H9 (cell line): Measurements from ENCODE around the gene VDAC1. TPM values are rescaled to one million over a fixed set of nuclear protein-coding genes. Genes with fewer than 3 reads are reported as not detected.

Experiments
- DNase-seq: peaks from one replicate; pipeline ENCODE4 v3.0.0-alpha.2; 2017
- H2AFZ ChIP-seq: one replicate; pipeline ENCODE4 v1.6.1; 2013; ENCODE audit warnings: mild to moderate bottlenecking, low read length, control low read depth, moderate library complexity
- H2AK5ac ChIP-seq: 2 replicates; pipeline ENCODE4 v1.6.1; 2013; ENCODE audit warnings: low read length, control low read depth, mixed read lengths; ENCODE audit not compliant: insufficient read length
- H2BK120ac ChIP-seq: one replicate; pipeline ENCODE4 v1.6.1; 2013; ENCODE audit warnings: low read depth, mild to moderate bottlenecking, low read length, control low read depth, inconsistent platforms; ENCODE audit not compliant: poor library complexity, severe bottlenecking
- H2BK12ac ChIP-seq: 2 replicates; pipeline ENCODE4 v1.6.1; 2013; ENCODE audit warnings: low read length, control low read depth, mixed read lengths, low read depth; ENCODE audit not compliant: insufficient read length
- H2BK15ac ChIP-seq: 2 replicates; pipeline ENCODE4 v1.6.1; 2013; ENCODE audit warnings: low read depth, low read length, control low read depth
- H2BK20ac ChIP-seq: one replicate; pipeline ENCODE4 v1.6.1; 2013; ENCODE audit warnings: low read depth, mild to moderate bottlenecking, low read length, control low read depth, inconsistent platforms; ENCODE audit not compliant: poor library complexity, severe bottlenecking
- H2BK5ac ChIP-seq: 2 replicates; pipeline ENCODE4 v1.6.1; 2013; ENCODE audit warnings: low read length, control low read depth, mixed read lengths; ENCODE audit not compliant: insufficient read length
- H3K14ac ChIP-seq: 2 replicates; pipeline ENCODE4 v1.6.1; 2013; ENCODE audit warnings: low read length, control low read depth; ENCODE audit not compliant: insufficient read depth
- H3K18ac ChIP-seq: 2 replicates; pipeline ENCODE4 v1.6.1; 2013; ENCODE audit warnings: low read depth, mild to moderate bottlenecking, mixed read lengths, low read length, control low read depth; ENCODE audit not compliant: insufficient read length
- H3K23ac ChIP-seq: 2 replicates; pipeline ENCODE4 v1.6.1; 2013; ENCODE audit warnings: low read length, control low read depth, mixed read lengths, low read depth; ENCODE audit not compliant: insufficient read length
- H3K23me2 ChIP-seq: 2 replicates; pipeline ENCODE4 v1.6.1; 2013; ENCODE audit warnings: low read depth, mild to moderate bottlenecking, mixed read lengths, low read length, control low read depth; ENCODE audit not compliant: insufficient read length, poor library complexity, severe bottlenecking
- H3K27ac ChIP-seq: 2 replicates; pipeline ENCODE4 v1.5.1; 2013; ENCODE audit warnings: low read length, control low read depth, mixed read lengths, low read depth; ENCODE audit not compliant: insufficient read length
- H3K27me3 ChIP-seq: 2 replicates; pipeline ENCODE4 v1.6.1; 2013; ENCODE audit warnings: low read length, control low read depth, inconsistent platforms; ENCODE audit not compliant: insufficient read depth
- H3K4ac ChIP-seq: 2 replicates; pipeline ENCODE4 v1.6.1; 2013; ENCODE audit warnings: low read depth, mild to moderate bottlenecking, control low read depth, inconsistent platforms, low read length, moderate library complexity
- H3K4me1 ChIP-seq: 2 replicates; pipeline ENCODE4 v1.6.1; 2013; ENCODE audit warnings: low read length, control low read depth, inconsistent platforms; ENCODE audit not compliant: insufficient read depth
- H3K4me2 ChIP-seq: 2 replicates; pipeline ENCODE4 v1.6.1; 2013; ENCODE audit warnings: low read length, control low read depth, mixed read lengths; ENCODE audit not compliant: insufficient read length, insufficient read depth
- H3K56ac ChIP-seq: 2 replicates; pipeline ENCODE4 v1.6.1; 2013; ENCODE audit warnings: low read depth, mild to moderate bottlenecking, mixed read lengths, low read length, control low read depth; ENCODE audit not compliant: insufficient read length
- H3K79me1 ChIP-seq: 2 replicates; pipeline ENCODE4 v1.6.1; 2013; ENCODE audit warnings: low read depth, mild to moderate bottlenecking, moderate library complexity, low read length, control low read depth, inconsistent platforms; ENCODE audit not compliant: insufficient read depth, poor library complexity, severe bottlenecking
- H3K79me2 ChIP-seq: 2 replicates; pipeline ENCODE4 v1.6.1; 2013; ENCODE audit warnings: low read length, control low read depth, inconsistent platforms; ENCODE audit not compliant: insufficient read depth
- H3K9ac ChIP-seq: 2 replicates; pipeline ENCODE4 v1.6.1; 2013; ENCODE audit warnings: low read length, control low read depth, mixed read lengths; ENCODE audit not compliant: insufficient read length; ENCODE audit errors: extremely low read depth
- H3K9me3 ChIP-seq: one replicate; pipeline ENCODE4 v1.6.1; 2013; ENCODE audit warnings: low read depth, low read length, inconsistent platforms; ENCODE audit not compliant: control insufficient read depth
- H3T11ph ChIP-seq: one replicate; pipeline ENCODE4 v1.6.1; 2013; ENCODE audit warnings: mild to moderate bottlenecking, low read length, control low read depth, inconsistent platforms
- H4K20me1 ChIP-seq: one replicate; pipeline ENCODE4 v1.6.1; 2013; ENCODE audit not compliant: control insufficient read depth, insufficient read length, insufficient read depth
- H4K5ac ChIP-seq: 2 replicates; pipeline ENCODE4 v1.6.1; 2013; ENCODE audit warnings: low read depth, mild to moderate bottlenecking, mixed read lengths, low read length, control low read depth; ENCODE audit not compliant: insufficient read length
- H4K8ac ChIP-seq: replicated peaks from 2 replicates; pipeline ENCODE4 v1.6.1; 2013; ENCODE audit warnings: low read length, control low read depth, mixed read lengths, low read depth; ENCODE audit not compliant: insufficient read length
- H4K91ac ChIP-seq: 2 replicates; pipeline ENCODE4 v1.6.1; 2013; ENCODE audit warnings: low read depth, mild to moderate bottlenecking, moderate library complexity, mixed read lengths, low read length, control low read depth; ENCODE audit not compliant: insufficient read length
- H3K27ac Mint-ChIP-seq, 3 experiments: 2 replicates in 2 of 3; 3 replicates in 1 of 3; pipeline ENCODE4 v1.8.0; 2020 to 2021; ENCODE audit warnings: mixed read lengths in 3 of 3, mild to moderate bottlenecking in 1 of 3, moderate library complexity in 1 of 3
- H3K27me3 Mint-ChIP-seq: 2 replicates; pipeline ENCODE4 v1.8.0; 2021; ENCODE audit warnings: low read depth, mild to moderate bottlenecking, moderate library complexity, mixed read lengths
- H3K36me3 Mint-ChIP-seq, 3 experiments: 2 replicates in 2 of 3; 3 replicates in 1 of 3; pipeline ENCODE4 v1.8.0; 2020 to 2021; ENCODE audit warnings: low read depth in 3 of 3, mixed read lengths in 3 of 3; ENCODE audit not compliant: insufficient read depth in 1 of 3
- H3K4me1 Mint-ChIP-seq, 2 experiments: 2 replicates each; pipeline ENCODE4 v1.8.0; 2020; ENCODE audit warnings: mixed read lengths in 2 of 2
- H3K4me3 Mint-ChIP-seq, 2 experiments: 2 replicates in 1 of 2; 3 replicates in 1 of 2; pipeline ENCODE4 v1.8.0; 2020 to 2021; ENCODE audit warnings: mild to moderate bottlenecking in 2 of 2, mixed read lengths in 2 of 2, moderate library complexity in 1 of 2
- H3K9me3 Mint-ChIP-seq, 2 experiments: 2 replicates in 1 of 2; 3 replicates in 1 of 2; pipeline ENCODE4 v1.8.0; 2020; ENCODE audit warnings: mild to moderate bottlenecking in 2 of 2, mixed read lengths in 2 of 2, moderate library complexity in 1 of 2
- WGBS: extraction: QIAGEN DNeasy Blood & Tissue Kit; methylation state at CpG from one replicate; pipeline ENCODE4 v1.1.7; 2013; ENCODE audit warnings: missing lambda C conversion rate, low lambda C conversion rate, mixed read lengths; ENCODE audit not compliant: insufficient read length; ENCODE audit errors: extremely low coverage; 5-methylcytosine and 5-hydroxymethylcytosine counted together
- total RNA-seq: library from RNA; stranded (reverse); gene quantifications from 2 replicates; pipeline ENCODE4 v1.2.1, GENCODE V29; 2021
- TF ChIP-seq, protein P1 (sequence below): fragments of 200-600 bp; sonication (generic); conservative IDR thresholded peaks from 3 replicates; pipeline ENCODE4 v1.8.0; 2021; ENCODE audit warnings: antibody characterized with exemption, mild to moderate bottlenecking

Gene VDAC1
- total RNA-seq, 1 experiment from 2014 or later: 208 TPM

- H3K14ac ChIP-seq: peak overlapping the region; percentile 16; the same call in 1 of the 2 replicates
- TF ChIP-seq, protein P1, sequence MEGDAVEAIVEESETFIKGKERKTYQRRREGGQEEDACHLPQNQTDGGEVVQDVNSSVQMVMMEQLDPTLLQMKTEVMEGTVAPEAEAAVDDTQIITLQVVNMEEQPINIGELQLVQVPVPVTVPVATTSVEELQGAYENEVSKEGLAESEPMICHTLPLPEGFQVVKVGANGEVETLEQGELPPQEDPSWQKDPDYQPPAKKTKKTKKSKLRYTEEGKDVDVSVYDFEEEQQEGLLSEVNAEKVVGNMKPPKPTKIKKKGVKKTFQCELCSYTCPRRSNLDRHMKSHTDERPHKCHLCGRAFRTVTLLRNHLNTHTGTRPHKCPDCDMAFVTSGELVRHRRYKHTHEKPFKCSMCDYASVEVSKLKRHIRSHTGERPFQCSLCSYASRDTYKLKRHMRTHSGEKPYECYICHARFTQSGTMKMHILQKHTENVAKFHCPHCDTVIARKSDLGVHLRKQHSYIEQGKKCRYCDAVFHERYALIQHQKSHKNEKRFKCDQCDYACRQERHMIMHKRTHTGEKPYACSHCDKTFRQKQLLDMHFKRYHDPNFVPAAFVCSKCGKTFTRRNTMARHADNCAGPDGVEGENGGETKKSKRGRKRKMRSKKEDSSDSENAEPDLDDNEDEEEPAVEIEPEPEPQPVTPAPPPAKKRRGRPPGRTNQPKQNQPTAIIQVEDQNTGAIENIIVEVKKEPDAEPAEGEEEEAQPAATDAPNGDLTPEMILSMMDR: no peak
- no peak overlapping the region for H3K23ac ChIP-seq
- no peak overlapping the region for H4K91ac ChIP-seq
- no peak overlapping the region for H3K9ac ChIP-seq
- H2BK5ac ChIP-seq: no peak overlapping the region
- no peak overlapping the region for H3K4me2 ChIP-seq
- no peak overlapping the region for H2AFZ ChIP-seq
- H3K79me1 ChIP-seq: no peaks in the 10 kb centered on the region
- no peak overlapping the region for H4K5ac ChIP-seq
- no peaks in the 10 kb centered on the region for H3K23me2 ChIP-seq
- H3K9me3 Mint-ChIP-seq: peaks cover 0 to 5% of the 10 kb centered on the region in 2 experiments; a peak in 1 of 5 replicates
- H3K4ac ChIP-seq: no peak overlapping the region
- no peaks in the 10 kb centered on the region for H4K20me1 ChIP-seq
- H3K36me3 Mint-ChIP-seq: no peaks in the 10 kb centered on the region
- H3K4me3 Mint-ChIP-seq: no peak overlapping the region; a peak in 1 of 5 replicates
- H3K18ac ChIP-seq: no peak overlapping the region
- no peak overlapping the region for H3T11ph ChIP-seq
- WGBS: no CpG with 5 or more reads among the region's 8 CpGs
- H2BK120ac ChIP-seq: no peak overlapping the region
- H2BK20ac ChIP-seq: no peak overlapping the region
- H3K27me3 Mint-ChIP-seq: peaks cover 70% of the 10 kb centered on the region
- H3K56ac ChIP-seq: no peak overlapping the region
- H2BK15ac ChIP-seq: no peak overlapping the region
- no peak for DNase-seq
- peaks cover 43 to 46% of the 10 kb centered on the region in 2 experiments for H3K4me1 Mint-ChIP-seq
- H3K79me2 ChIP-seq: no peaks in the 10 kb centered on the region
- H3K9me3 ChIP-seq: no peaks in the 10 kb centered on the region
- H3K27me3 ChIP-seq: no peaks in the 10 kb centered on the region
- H2AK5ac ChIP-seq: no peak overlapping the region
- no peak overlapping the region for H2BK12ac ChIP-seq
- H3K27ac ChIP-seq: no peak overlapping the region
- no peak overlapping the region for H4K8ac ChIP-seq
- peaks cover 15% of the 10 kb centered on the region; the same call in 1 of the 2 replicates for H3K4me1 ChIP-seq
- peak overlapping the region in 1 of 3 experiments; percentile 85; a peak in 2 of 7 replicates for H3K27ac Mint-ChIP-seq
Observed at GRCh38 chr5:134047687-134048056, 42.9 kb upstream of the VDAC1 start.
